ENCODE measurements around the gene EDC4.

EDC4 gene

GRCh38 chr16:67930191-67930590, 57.3 kb downstream of the EDC4 start:
- no peak for DNase-seq (ENCODE audit: low read depth, low spot score)

- no peak for DNase-seq (ENCODE audit: low read depth, low spot score)
Measured at GRCh38 chr16:67930678-67931211, 57.9 kb downstream of the EDC4 start.
